ENCODE results near the gene GATM. TPM values are rescaled to one million over a fixed set of nuclear protein-coding genes. Genes with fewer than 3 reads are reported as not detected.

The GATM gene
- total and polyA plus RNA-seq, 2 experiments from 2014 or later, result 87.6 to 268 TPM

DNA sequence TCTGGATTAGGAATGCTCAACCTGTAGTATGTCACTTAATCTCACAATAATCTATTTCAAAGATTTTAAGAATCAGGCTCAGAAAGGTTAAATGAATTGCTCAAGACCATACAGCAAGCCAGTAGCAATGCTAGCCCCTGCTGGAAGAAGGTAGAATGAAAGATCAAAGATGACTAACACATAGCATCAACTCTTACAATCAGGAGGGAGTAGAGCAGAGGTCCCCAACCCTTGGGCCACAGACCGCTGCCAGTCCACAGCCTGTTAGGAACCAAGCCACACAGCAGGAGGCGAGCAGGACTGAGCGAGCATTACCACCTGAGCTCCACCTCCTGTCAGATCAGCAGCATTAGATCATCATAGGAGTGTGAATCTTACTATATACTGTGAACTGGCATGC is 15.5 kb upstream of the GATM start:
- Histone ChIP-seq H3K4me2 (no peak overlapping the region), H3K27ac (no peak overlapping the region), H3K4me3 (no peak overlapping the region), H2AFZ (no peak overlapping the region), H3K36me3 (replicated peaks; ENCODE audit: insufficient read depth, low read depth) (no peaks in the 10 kb centered on the region), H3K27me3 (no peaks in the 10 kb centered on the region), H3K4me1 (ENCODE audit: insufficient read depth) (peaks cover 6% of the 10 kb centered on the region), H3K9me3 (ENCODE audit: low read depth) (no peaks in the 10 kb centered on the region), H3K9me2 (replicated peaks; ENCODE audit: insufficient read depth) (no peaks in the 10 kb centered on the region), H4K20me1 (ENCODE audit: insufficient read depth, poor library complexity, severe bottlenecking) (no peaks in the 10 kb centered on the region), H3K79me2 (no peaks in the 10 kb centered on the region)
- peak; percentile 32 for DNase-seq (ENCODE audit: low spot score)
- 61% methylated on average over 3 of the region's 3 CpGs for WGBS (ENCODE audit: low lambda C conversion rate, missing lambda C conversion rate)
- no peak for TF ChIP-seq EZH2 (IDR thresholded peaks at IDR 0.05; ENCODE audit: borderline replicate concordance)
- TF ChIP-seq, protein P1, sequence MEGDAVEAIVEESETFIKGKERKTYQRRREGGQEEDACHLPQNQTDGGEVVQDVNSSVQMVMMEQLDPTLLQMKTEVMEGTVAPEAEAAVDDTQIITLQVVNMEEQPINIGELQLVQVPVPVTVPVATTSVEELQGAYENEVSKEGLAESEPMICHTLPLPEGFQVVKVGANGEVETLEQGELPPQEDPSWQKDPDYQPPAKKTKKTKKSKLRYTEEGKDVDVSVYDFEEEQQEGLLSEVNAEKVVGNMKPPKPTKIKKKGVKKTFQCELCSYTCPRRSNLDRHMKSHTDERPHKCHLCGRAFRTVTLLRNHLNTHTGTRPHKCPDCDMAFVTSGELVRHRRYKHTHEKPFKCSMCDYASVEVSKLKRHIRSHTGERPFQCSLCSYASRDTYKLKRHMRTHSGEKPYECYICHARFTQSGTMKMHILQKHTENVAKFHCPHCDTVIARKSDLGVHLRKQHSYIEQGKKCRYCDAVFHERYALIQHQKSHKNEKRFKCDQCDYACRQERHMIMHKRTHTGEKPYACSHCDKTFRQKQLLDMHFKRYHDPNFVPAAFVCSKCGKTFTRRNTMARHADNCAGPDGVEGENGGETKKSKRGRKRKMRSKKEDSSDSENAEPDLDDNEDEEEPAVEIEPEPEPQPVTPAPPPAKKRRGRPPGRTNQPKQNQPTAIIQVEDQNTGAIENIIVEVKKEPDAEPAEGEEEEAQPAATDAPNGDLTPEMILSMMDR (IDR thresholded peaks at IDR 0.05; ENCODE audit: poor library complexity), result peak; percentile 32

- Histone ChIP-seq H3K4me3 (no peak overlapping the region), H2AFZ (no peak overlapping the region), H3K36me3 (replicated peaks; ENCODE audit: insufficient read depth, low read depth) (no peaks in the 10 kb centered on the region), H3K9me2 (replicated peaks; ENCODE audit: insufficient read depth) (no peaks in the 10 kb centered on the region), H3K27me3 (no peaks in the 10 kb centered on the region), H3K27ac (no peak overlapping the region), H4K20me1 (ENCODE audit: insufficient read depth, poor library complexity, severe bottlenecking) (no peaks in the 10 kb centered on the region), H3K79me2 (no peaks in the 10 kb centered on the region), H3K4me2 (no peak overlapping the region), H3K4me1 (ENCODE audit: insufficient read depth) (peaks cover 6% of the 10 kb centered on the region), H3K9me3 (ENCODE audit: low read depth) (no peaks in the 10 kb centered on the region)
- DNase-seq (ENCODE audit: low spot score), result no peak
- TF ChIP-seq, protein P1 (IDR thresholded peaks at IDR 0.05; ENCODE audit: poor library complexity), result no peak
- TF ChIP-seq EZH2 (IDR thresholded peaks at IDR 0.05; ENCODE audit: borderline replicate concordance), result no peak
- no peak for TF ChIP-seq EZH2phosphoT487 (IDR thresholded peaks at IDR 0.05; ENCODE audit: low read depth, severe bottlenecking, unreplicated experiment)
Measured at GRCh38 chr15:45392584-45392855, 14.2 kb upstream of the GATM start.

GRCh38 chr15:45391746-45392583 is 13.6 kb upstream of the GATM start:
- peaks cover 9% of the 10 kb centered on the region for H3K4me1 ChIP-seq (ENCODE audit: insufficient read depth)
- no peaks in the 10 kb centered on the region for H3K9me3 ChIP-seq (ENCODE audit: low read depth)
- no peaks in the 10 kb centered on the region for H3K79me2 ChIP-seq
- no peaks in the 10 kb centered on the region for H3K36me3 ChIP-seq (replicated peaks; ENCODE audit: insufficient read depth, low read depth)
- H2AFZ ChIP-seq, result no peak overlapping the region
- DNase-seq (ENCODE audit: low spot score), result no peak
- H3K4me3 ChIP-seq, result no peak overlapping the region
- H4K20me1 ChIP-seq (ENCODE audit: insufficient read depth, poor library complexity, severe bottlenecking), result no peaks in the 10 kb centered on the region
- no peak overlapping the region for H3K27ac ChIP-seq
- H3K9me2 ChIP-seq (replicated peaks; ENCODE audit: insufficient read depth), result no peaks in the 10 kb centered on the region
- TF ChIP-seq EZH2phosphoT487 (IDR thresholded peaks at IDR 0.05; ENCODE audit: low read depth, severe bottlenecking, unreplicated experiment) (no peak), EZH2 (IDR thresholded peaks at IDR 0.05; ENCODE audit: borderline replicate concordance) (no peak)
- TF ChIP-seq, protein P1 (IDR thresholded peaks at IDR 0.05; ENCODE audit: poor library complexity), result no peak
- H3K4me2 ChIP-seq, result no peak overlapping the region
- no peaks in the 10 kb centered on the region for H3K27me3 ChIP-seq
- WGBS (ENCODE audit: low lambda C conversion rate, missing lambda C conversion rate), result 77% methylated on average over 7 of the region's 7 CpGs

- no peak for DNase-seq (ENCODE audit: low spot score)
- Histone ChIP-seq H3K27ac (no peak overlapping the region), H2AFZ (no peak overlapping the region), H3K27me3 (no peaks in the 10 kb centered on the region), H3K4me1 (ENCODE audit: insufficient read depth) (peaks cover 21% of the 10 kb centered on the region), H3K4me3 (no peak overlapping the region), H3K9me2 (replicated peaks; ENCODE audit: insufficient read depth) (no peaks in the 10 kb centered on the region), H4K20me1 (ENCODE audit: insufficient read depth, poor library complexity, severe bottlenecking) (no peaks in the 10 kb centered on the region), H3K9me3 (ENCODE audit: low read depth) (no peaks in the 10 kb centered on the region), H3K79me2 (no peaks in the 10 kb centered on the region), H3K4me2 (no peak overlapping the region), H3K36me3 (replicated peaks; ENCODE audit: insufficient read depth, low read depth) (no peaks in the 10 kb centered on the region)
- TF ChIP-seq, protein P1 (IDR thresholded peaks at IDR 0.05; ENCODE audit: poor library complexity), result no peak
- TF ChIP-seq EZH2phosphoT487 (IDR thresholded peaks at IDR 0.05; ENCODE audit: low read depth, severe bottlenecking, unreplicated experiment) (no peak), EZH2 (IDR thresholded peaks at IDR 0.05; ENCODE audit: borderline replicate concordance) (no peak)
Measured at GRCh38 chr15:45389351-45389750, 11.0 kb upstream of the GATM start.
